Measurements from ENCODE around the gene VPS54.

The VPS54 gene

GRCh38 chr2:63886445-63886844 lies 132.8 kb downstream of the VPS54 start:
- no peak for TF ChIP-seq POLR2AphosphoS5 (IDR thresholded peaks at IDR 0.05; ENCODE audit: low read depth)
- no peak for TF ChIP-seq SPI1 (IDR thresholded peaks at IDR 0.05; ENCODE audit: borderline replicate concordance, low read depth)
- no peak for TF ChIP-seq REST (IDR thresholded peaks at IDR 0.05; ENCODE audit: insufficient replicate concordance, low read depth)
- TF ChIP-seq, protein P1, sequence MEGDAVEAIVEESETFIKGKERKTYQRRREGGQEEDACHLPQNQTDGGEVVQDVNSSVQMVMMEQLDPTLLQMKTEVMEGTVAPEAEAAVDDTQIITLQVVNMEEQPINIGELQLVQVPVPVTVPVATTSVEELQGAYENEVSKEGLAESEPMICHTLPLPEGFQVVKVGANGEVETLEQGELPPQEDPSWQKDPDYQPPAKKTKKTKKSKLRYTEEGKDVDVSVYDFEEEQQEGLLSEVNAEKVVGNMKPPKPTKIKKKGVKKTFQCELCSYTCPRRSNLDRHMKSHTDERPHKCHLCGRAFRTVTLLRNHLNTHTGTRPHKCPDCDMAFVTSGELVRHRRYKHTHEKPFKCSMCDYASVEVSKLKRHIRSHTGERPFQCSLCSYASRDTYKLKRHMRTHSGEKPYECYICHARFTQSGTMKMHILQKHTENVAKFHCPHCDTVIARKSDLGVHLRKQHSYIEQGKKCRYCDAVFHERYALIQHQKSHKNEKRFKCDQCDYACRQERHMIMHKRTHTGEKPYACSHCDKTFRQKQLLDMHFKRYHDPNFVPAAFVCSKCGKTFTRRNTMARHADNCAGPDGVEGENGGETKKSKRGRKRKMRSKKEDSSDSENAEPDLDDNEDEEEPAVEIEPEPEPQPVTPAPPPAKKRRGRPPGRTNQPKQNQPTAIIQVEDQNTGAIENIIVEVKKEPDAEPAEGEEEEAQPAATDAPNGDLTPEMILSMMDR (IDR thresholded peaks at IDR 0.05; ENCODE audit: insufficient read depth, low read length), result no peak
- no peak for TF ChIP-seq GABPA (IDR thresholded peaks at IDR 0.05; ENCODE audit: low read depth)
- Histone ChIP-seq H3K27ac (replicated peaks) (no peak overlapping the region), H3K4me3 (replicated peaks; ENCODE audit: insufficient read depth, low read length) (no peak overlapping the region), H3K27me3 (ENCODE audit: insufficient read depth, poor library complexity, severe bottlenecking) (no peaks in the 10 kb centered on the region)
- no peak for DNase-seq (ENCODE audit: low read depth in 1 of 2, low spot score in 1 of 2)

- Histone ChIP-seq H3K27me3 (ENCODE audit: insufficient read depth, poor library complexity, severe bottlenecking) (no peaks in the 10 kb centered on the region), H3K4me3 (replicated peaks; ENCODE audit: insufficient read depth, low read length) (no peak overlapping the region), H3K27ac (replicated peaks) (no peak overlapping the region)
- DNase-seq (ENCODE audit: low read depth in 1 of 2, low spot score in 1 of 2), result no peak
- no peak for TF ChIP-seq REST (IDR thresholded peaks at IDR 0.05; ENCODE audit: insufficient replicate concordance, low read depth)
- TF ChIP-seq, protein P1 (IDR thresholded peaks at IDR 0.05; ENCODE audit: insufficient read depth, low read length), result no peak
- no peak for TF ChIP-seq GABPA (IDR thresholded peaks at IDR 0.05; ENCODE audit: low read depth)
- no peak for TF ChIP-seq POLR2AphosphoS5 (IDR thresholded peaks at IDR 0.05; ENCODE audit: low read depth)
- no peak for TF ChIP-seq SPI1 (IDR thresholded peaks at IDR 0.05; ENCODE audit: borderline replicate concordance, low read depth)
Observed at GRCh38 chr2:63882395-63883105, 136.7 kb downstream of the VPS54 start.

- no peak for DNase-seq (ENCODE audit: low read depth in 1 of 2, low spot score in 1 of 2)
- Histone ChIP-seq H3K4me3 (replicated peaks; ENCODE audit: insufficient read depth, low read length) (no peak overlapping the region), H3K27ac (replicated peaks) (no peak overlapping the region), H3K27me3 (ENCODE audit: insufficient read depth, poor library complexity, severe bottlenecking) (no peaks in the 10 kb centered on the region)
- TF ChIP-seq, protein P1 (IDR thresholded peaks at IDR 0.05; ENCODE audit: insufficient read depth, low read length), result no peak
- TF ChIP-seq GABPA (IDR thresholded peaks at IDR 0.05; ENCODE audit: low read depth) (no peak), SPI1 (IDR thresholded peaks at IDR 0.05; ENCODE audit: borderline replicate concordance, low read depth) (no peak), POLR2AphosphoS5 (IDR thresholded peaks at IDR 0.05; ENCODE audit: low read depth) (no peak), REST (IDR thresholded peaks at IDR 0.05; ENCODE audit: insufficient replicate concordance, low read depth) (no peak)
Observed at GRCh38 chr2:63881205-63881604, 138.0 kb downstream of the VPS54 start.

Data from HL-60 (cell line).